GM19452 (cell line): ENCODE data around the gene PVALEF.

ENCODE experiments used
- ATAC-seq: cut with Tn5 transposase; IDR thresholded peaks from one replicate; pipeline ENCODE4 v1.9.1; 2021; ENCODE audit not compliant: unreplicated experiment

The PVALEF gene

DNA sequence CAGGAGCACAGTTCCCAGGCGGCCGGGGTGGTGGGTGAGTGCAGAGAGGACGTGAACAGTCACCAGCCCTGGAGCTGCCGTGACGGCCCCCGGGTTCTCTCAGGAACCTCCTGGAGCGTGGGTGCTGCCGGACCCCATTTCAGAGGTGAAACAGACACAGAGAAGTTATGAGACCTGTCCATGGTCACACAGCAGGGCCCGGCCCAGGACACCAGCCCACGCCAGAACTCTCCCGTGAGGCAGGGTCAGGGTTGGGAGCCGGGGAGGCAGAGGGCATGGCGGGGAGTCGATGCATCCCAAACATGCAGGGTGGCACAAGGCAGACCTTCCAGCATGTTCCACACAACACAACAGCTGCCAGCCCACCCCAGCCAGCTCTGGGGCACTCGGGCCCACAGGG is 3.8 kb upstream of the PVALEF start:
- no peak for ATAC-seq

DNA sequence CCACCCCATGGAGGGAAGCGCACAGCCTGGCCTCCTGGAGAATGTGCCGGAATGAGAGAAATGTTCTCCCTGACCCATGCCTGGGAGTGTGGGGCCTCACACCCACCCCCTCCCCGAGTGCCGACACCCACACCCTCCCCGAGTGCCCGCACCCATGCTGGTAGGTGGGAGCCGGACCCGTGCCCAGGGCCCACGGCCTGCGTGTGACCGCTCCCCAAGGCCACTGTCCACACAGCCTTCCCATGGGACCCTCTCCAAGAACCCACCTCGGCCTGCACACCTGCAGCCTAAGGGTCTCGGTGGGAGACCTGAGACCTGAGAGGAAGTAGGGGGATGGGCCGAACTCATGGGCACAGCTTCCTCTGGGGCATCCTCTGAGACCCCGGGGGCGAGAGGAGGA is 3.3 kb upstream of the PVALEF start:
- no peak for ATAC-seq

DNA sequence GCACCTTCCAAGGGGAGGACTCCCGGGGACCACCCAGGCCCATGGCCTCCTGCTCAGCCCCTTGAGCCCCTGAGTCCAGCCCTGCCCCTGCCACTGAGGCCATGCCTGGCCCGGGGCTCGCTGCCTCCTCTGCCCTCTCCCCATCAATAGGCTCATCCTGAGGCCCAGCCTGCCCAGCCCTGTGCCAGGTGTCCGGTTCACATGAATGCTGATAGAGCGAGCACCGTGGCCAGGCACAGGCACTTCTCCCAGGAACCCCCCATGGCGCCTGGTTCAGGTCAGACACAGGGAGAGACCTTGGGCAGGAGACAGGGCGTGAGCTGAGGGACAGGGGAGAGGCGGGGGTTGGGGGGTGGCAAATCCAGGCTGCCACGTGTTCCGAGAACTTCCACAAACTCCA is 2.8 kb upstream of the PVALEF start:
- no peak for ATAC-seq

DNA sequence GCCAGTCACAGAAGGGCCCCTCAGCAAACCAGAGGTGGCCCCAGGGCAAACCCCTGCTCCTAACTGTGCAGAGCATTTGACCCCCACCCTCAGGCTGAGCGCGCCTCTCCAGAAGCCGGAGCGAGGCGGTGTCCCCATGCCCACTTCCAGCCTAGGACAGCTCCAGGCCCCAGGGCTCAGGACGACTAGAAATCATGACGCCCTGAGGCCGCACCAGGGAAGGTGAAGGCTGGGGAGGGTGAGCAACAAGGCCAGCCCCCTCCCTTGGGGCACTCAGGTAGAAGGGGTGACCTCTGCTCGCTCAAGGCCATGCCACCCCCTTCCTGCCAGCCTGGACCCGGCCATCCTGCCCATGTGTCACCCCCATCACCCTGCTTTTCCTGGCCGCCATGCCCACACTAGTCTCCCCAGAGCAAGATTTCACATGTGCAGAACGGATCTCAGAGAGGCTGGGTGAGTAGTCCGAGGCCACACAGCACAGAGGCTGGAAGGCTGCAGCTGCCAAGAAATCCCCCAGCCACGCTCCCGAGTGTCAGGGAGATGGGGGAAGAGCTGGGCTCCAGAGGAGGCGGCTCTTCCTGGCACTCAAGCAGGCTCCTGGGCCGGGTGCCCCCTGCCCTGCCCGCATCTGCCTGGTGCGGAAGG is 2.1 kb upstream of the PVALEF start:
- ATAC-seq = no peak

DNA sequence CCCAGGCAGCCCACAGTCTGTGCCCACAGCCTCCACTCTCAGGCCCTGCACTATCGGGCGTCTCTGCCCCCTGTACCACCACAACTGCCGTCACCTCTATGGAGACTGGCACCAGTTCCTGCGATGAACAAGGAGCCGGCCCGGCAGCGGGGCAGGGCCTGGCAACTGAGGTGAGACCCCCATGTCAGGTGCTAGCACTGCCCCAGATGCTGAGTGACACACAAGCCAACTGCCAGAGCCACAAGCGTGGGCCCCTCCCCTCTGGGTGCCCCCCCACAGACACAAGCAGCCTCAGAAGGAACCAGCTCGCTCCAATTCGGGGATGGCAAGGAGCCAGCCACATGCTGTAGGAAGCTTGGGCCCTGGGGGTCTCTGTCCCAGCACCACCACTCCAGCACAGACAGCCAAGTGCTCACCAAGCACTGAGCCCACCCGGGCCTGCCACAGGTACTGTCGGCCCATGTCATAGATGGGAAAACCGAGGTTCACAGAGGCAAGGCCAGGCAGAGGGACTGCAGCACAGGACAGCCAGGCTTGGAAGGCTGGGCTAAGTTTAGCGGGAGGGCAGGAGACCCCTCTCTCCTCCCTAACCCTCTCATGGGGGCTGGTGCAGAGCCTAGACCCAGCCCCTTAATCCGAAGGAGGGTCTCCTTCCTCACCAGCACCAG is 1.5 kb upstream of the PVALEF start:
- ATAC-seq = no peak

DNA sequence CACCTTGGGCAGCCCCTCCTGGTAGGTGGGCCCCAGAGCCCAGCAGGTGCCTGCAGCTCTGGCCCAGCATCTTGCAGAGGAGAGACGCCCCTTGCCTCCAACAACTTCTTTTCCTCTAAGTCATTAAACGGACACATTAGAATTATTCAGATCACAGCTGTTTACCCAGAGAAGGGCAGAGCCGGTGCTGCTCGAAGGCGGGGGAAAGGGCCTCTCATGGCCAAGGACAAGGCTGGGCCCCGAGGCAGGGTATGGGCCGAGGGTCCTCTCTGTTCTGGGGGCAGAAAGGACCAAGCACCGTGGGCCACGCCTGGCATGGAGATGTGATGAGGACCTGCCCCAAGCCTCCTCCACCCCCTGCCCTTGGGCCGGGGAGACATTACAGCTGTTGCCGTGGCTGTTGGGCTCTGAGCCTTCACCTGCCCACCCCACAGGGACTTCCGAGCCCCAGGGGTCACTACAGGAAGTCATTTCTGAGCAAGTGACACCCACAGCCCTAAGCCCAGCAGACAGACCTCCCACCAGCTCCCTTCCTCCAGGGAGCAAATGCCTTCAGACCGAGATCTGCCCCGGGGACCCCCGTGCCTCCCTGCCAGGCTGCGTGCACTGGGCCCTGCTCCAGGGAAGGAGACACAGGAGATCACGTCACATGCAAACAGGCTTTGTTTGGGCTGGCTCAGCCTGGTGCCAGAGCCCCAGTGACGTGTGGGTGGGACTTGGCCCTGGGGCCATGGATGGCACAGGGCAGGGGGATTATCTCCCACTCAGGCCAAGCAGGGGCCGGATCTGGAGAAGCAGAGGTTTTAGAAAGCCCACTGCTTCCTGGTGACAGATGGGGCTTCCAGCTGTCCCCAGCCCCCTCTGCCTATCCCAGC is 699 bp upstream of the PVALEF start:
- ATAC-seq = no peak

DNA sequence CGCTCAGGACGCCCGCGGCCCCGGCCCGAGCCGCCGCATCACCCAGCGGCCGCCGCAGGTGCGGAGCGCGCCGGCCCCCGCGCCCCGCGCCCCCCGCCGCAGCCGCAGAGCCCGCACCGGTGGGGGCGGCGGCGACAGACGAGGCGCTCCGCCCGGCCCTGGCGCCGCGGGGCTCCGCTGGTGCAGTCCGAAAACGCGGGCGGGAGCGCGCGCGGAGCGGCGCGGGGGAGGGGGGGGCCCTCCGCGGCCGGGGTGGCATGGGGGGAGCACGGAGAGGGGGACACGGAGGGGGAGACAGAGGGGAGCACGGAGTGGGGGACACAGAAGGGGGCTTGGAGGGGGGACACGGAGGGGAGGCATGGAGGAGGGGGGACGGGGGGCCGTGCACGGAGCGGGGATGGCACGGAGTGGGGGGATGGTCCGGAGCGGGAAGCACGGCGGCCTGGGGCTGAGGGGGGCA is 756 bp downstream of the PVALEF start, which contains the start of gene AATK:
AATK (minus strand) TSS at position 189 of the 460 bp plus-strand sequence. CDS start 229 bp downstream, outside the sequence.
- ATAC-seq = no peak

DNA sequence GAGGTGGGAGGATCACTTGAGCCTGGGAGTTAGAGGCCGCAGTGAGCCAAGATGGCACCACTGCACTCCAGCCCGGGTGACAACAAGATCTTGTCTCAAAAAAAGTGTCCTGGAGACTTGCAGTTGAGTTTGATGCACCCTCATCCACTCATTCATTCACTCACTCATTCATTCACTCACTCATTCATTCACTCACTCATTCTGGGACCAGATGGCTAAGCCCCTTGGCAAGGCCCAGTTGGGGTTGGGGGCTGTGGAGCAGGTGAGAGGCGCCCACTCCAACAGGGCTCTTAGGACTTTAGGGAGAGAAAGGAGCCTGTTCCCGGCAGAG is 1.9 kb downstream of the PVALEF start:
- ATAC-seq = no peak

DNA sequence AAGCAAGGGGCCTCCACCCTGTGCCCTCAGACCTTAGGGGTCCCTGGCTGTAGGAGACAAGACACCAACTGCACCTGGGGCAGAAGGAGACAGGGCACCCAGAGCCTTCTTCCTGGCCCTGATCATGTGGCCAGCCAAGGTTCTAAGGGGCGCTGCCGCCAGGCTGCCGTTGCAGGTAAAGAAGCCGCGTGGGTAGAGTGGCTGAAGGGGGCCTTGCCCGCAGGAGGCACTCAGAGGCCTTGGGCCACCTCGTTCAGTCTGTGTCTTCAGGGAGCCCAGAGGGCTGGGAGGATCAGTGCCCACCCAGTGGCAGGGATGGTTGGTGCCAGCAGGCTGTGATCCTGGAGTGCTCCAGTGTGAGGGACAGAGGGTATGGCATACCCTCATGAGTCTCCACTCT is 2.3 kb downstream of the PVALEF start:
- ATAC-seq = no peak

DNA sequence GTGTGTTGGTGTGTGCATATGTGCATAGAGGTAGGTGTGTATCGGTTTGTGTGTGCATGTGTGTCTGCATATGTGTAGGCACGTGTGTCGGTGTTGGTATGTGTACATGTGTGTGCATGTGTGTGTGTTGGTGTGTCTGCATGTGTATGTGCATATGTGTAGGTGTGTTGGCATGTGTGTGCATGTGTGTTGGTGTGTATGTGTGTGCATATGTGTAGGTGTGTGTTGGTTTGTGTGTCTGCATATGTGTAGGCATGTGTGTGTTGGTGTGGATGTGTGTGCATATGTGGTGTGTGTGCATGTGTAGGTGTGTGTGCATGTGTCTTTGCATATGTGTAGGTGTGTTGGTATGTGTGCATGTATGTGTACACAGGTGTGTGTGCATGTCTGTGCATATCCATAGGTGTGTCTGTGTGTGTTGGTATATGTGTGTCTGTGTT is 4.6 kb downstream of the PVALEF start:
- no peak for ATAC-seq

DNA sequence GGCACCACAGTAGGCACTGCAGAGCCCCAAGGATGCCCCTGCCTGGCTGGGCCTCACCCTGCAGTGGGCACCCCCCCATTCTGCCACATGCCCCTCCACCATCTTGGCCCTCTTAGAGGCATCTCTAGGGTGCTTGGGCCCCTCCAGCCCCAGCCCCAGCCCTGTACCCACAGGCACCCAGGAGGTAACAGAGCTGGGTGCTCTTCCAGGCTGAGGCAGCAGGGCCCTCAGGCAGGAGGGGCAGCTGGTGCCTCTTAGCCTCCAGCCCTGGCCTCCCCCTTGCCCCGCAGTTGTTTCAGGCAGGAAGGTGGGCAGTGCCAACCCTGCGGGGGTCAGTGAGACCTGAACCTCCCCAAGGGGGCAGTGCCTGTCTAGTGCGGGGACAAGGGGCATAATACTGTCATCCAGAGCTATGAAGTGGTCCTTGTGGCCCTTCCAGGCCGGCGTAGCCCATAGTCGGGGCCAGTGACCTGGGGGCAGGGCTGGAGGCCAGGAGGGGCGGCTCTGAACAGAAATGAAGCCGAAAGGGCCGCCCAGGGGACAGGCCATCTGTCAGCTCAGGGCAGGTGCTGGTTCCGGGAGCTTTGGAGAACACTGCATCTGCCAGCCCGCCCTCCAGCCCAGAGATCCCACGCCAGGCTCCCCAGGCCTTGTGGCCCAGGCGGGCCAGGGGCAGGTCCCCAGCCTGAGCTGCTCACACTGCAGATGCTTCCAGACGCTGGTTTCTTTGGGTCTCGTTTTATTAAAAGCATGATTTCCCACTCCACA is 5.6 kb downstream of the PVALEF start:
- no peak for ATAC-seq

DNA sequence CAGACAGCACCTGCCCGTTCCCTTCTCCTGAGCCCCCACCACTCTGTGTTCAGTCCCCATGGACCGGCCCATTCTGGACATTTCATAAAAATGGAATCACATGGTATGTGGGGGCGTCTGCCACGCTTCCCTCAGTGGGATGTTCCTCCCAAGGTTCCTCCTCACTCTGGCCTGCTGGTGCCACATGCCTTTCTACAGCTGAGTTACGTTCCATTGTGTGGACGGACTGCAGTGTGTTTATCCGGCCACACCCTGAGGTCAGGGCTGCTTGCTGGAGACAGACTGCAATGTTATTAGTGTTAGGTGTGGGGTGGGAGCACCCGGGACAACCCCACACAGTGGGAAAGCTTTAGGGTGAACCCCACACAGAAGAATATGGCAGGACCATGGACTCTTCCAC is 6.6 kb downstream of the PVALEF start:
- ATAC-seq = no peak

DNA sequence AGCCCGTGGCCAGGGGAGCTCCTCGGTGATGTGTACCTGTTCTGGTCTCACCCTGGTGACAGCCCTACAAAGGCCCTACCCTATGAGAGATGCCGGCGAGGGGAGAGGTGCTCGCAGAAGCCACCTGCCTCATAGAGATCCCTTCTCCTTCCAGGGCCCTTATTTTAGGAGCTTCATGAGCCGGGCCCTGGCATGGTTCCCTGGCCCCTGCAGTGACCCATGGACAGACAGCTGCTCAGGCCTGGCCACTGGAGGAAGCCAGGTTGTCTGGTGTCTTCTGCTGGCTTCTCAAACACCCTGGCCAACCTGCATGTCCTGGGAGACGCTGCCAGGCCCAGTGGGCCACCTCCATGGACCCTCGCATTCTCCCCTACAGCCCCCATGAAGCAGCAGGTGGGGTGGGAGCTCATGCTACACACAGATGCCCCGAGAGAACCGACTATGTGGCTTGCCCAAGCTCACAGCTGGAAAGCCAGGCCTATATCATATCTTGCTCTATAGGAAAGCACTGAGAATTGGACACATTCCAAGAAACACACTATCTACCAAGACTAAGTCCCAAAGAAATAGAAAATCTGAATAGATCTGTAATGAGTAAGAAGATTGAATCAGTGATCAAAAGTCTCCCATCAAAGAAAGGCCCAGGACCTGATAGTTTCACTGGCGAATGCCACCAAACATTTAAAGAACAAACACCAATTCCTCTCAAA is 7.9 kb downstream of the PVALEF start:
- no peak for ATAC-seq

DNA sequence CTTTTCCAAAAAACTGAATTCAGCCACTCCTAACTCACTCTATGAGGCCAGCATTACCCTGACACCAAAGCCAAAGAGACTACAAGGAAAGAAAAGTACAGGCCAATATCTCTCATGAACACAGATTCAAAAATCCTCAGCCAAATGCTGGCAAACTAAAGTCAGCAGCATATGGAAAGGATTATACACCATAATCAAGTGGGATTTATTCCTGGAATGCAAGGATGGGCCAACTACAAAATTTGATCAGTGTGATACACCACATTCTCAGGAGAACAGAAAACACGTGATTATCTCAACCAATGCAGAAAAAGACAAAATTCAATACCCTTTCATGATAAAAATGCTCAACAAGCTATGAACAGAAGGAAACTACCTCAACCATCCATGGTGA is 8.5 kb downstream of the PVALEF start:
- ATAC-seq = no peak

DNA sequence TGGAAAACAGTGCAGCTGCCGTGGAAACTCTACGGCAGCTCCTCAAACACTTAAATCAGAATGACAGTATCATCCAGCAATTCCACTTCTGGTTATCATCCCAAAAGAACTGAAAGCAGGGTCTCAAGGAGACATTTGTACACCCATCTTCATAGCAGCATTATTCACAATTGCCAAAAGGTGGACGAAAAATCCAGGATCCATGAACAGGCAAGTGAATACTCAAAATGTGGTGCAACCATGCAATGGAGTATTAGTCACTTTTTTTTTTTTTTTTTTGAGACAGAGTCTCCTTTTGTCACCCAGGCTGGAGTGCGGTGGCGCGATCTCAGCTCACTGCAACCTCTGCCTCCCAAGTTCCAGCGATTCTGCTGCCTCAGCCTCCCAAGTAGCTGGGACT is 11.4 kb downstream of the PVALEF start:
- ATAC-seq = no peak

DNA sequence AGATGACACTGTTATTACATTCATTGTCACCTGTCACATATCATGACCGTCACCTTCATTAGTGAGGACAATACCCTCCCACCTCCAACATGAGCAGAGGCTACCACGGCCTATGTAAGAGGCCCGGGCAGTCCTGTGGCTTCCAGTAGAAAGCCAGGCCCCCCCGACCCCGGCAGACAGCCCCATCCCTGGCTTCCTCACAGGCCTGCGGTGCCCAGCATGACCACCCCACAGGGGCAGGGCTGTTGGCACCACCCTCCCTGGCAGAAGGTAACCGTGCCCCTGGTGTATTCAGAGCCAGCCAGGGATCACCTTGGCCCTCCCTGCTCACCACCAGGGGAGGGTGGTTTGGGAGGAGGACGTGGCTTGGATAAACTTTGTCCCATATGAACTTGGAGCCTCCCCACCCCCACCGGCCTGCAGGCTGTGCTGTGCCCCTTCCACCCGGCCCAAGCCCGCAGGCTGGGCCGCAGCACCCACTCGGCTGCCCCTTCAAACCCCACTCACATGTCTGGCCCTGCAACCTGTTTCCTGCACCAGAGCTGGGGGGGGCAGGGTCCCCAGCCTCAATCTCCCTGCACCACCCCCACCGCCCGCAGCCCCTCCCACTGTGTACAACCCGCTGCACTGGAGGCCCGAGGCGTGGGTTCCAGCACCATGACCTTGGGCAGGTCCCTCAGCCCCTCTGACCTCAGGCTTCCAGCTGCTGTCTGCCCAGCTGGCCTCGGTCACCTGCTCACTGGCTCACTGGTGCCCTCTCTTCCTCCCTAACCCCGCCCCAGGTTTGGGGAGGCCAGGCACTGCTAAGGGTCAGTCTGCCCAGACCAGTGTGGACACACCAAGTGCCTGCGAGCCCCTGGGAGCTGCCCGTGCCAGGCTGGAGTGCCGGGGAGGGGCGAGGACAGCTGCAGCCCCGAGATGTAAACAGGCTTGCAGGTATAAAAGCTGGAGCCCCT is 13.1 kb downstream of the PVALEF start:
- ATAC-seq = no peak

DNA sequence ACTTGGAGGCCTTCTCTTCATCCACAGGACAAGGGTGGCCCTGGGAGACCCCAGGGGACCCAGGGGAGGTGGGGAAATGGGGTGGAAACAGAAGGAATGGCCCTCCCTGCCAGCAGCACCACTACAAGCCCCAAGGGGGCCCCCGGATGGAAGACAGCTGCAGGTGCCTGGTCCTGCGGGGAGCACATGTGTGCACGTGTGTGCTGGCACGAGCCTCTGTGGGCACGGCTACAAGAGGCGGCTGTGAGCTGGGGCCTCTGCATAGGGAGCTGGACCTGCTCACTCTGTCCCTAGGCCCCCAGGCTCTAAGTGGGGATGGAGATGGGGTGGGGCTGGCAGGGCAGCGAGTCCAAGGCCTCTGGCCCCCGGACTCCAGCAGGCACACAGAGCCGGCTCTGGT is 13.9 kb downstream of the PVALEF start:
- ATAC-seq = no peak

DNA sequence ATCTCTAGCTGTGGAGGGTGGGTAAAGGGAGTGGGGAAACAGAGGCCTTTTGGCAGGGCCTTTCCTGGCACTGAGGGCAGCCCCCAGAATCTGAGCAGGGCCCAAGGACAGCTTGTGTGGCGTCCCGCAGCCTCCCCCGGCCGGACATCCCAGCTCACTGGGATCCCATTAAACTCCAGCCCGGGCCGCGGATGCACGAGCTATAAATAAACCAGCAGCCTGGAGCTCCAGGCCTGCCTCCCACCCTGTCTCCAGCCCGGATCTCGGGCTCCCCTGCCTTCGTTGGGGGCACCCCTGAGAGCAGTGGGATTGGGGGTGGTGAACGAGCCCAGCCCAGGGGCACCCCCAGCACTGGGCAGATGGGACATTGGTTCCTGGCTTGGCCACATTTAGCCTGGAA is 14.6 kb downstream of the PVALEF start:
- ATAC-seq = no peak
